GM19238 (cell line): Measurements from ENCODE around the gene SHROOM3.

Experiments
- DNase-seq: peaks from one replicate; pipeline ENCODE4 v3.0.0; 2011; ENCODE audit warnings: low spot score; ENCODE audit not compliant: insufficient read length

The SHROOM3 gene

DNA sequence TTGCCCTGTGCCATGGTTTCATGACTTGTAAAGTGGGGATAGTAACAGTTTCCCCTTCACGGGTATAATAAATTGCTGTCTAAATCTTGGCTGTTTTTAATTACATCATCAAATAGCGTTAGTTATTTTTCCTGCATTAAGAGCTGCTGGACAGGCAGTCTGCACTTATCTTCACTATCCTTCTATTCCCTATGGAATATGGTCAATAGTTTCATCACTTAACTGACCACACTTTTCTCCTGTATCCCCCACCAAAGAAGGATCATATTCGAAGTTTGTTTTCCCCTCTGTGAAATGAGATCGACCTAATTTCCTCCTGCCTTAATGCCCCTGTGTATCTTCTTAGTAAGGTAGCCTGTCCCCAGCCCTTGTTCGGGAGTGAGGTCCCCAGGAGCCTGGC is 133.2 kb downstream of the SHROOM3 start:
- DNase-seq, result no peak

DNA sequence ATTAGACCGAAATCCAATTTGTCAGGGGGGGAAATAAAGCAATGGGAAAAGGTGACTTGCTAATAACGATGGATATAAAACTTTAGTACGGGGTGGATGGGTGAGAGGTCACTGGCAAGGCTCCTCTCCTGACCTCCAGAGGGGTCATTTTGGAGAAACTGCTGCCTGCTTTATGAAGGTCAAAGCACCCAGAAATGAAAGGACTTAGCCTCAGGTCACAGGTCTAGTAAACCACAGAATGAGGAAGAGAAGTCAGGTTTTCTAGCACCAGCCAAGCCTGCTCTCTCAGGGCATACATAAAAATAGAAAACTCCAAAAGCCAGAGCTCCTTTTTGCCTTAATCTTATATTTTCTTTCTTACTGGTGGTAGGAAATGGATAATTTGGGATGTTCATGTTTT is 134.2 kb downstream of the SHROOM3 start:
- no peak for DNase-seq

DNA sequence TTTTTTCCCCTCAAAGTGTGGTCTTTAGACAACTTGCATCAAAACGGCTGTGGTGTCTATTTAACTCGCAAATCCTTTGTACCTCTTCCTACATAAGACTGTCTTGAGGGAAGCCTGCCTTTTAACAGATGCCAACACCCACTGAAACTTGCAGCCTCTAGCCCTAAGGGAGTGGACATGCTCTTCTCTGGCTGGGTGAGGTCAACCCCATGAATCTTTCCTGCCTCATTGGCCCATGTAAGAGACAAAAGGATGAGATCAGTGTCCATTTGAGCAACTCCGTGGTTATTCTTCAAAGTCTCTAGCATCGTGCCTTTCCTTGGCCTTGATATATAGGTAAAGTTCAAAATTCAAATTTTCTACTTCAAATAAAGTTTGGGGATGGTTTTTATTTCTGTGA is 134.7 kb downstream of the SHROOM3 start:
- DNase-seq, result no peak

DNA sequence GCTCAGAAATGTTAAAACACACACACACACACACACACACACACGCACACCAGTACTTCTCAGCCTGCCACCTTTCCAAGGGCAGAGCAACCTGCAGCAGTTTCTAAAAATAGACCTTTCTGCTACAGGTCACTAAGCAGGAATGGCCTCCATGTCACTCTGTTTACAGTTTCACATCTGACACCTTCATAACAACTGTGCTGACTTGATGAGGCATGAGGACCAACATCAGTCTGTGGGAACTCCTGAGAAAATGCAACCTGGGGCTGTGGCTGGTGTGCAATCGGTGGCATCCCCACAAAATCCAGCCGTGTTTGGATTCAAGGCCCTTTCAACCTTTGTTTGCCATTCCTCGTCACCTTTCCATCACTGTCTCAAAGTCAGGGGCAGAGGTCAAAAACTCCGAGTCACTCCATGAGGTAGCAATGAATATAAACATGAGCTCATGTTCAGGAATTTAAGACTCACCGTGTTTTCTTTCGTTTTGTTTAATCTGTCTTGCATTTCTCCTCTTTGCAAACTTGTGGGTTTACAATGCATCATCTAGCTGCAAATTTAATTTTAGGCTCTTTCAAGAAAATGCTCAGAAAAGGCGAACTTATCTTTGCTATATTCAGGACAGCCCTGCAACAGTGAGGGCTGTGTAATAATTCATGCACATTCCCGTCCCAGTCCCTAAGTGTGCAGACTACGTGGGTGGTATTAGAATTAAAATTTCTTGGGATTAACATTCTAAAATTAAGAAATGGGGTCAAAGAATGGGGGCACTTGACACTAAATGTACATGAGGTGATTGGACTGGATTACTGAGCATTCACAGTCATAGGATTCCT is 135.3 kb downstream of the SHROOM3 start:
- no peak for DNase-seq

DNA sequence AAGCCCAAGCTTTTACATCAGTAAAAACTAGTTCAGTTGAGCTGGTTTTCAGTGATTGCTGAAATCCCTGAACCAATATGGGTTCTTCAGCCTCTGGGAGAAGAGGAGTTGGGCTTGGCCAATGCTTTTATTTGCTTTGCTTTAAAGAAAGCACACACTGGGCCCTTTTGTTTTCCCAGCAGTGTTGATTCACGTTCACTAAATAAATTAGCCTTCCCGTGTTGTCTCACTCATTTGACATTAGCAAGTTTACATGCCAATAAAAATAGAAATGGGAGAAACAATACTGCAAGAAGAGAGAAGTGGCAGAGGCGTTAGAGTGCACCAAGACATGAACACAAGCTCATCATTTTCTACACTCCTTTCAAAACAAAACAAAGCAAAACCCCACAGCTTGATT is 136.2 kb downstream of the SHROOM3 start:
- no peak for DNase-seq

DNA sequence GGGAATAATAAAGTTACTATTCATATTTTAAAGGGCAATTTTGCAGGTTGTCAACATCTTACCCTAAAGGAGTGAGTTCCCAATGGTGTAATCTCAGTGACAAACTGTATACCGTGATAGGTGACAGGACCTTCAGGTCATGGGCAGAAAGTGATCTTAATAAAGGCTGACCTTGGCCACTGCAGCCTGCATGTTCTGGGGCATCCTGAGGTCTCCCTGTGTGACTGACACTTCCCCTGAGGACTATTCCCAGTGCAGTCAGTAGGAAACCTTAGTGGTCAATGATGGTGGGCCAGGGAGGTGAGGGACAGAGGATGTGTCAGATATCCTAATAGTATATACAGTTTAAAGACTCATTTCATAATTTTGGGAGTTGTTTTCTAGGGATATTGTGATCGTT is 137.2 kb downstream of the SHROOM3 start:
- DNase-seq, result no peak

DNA sequence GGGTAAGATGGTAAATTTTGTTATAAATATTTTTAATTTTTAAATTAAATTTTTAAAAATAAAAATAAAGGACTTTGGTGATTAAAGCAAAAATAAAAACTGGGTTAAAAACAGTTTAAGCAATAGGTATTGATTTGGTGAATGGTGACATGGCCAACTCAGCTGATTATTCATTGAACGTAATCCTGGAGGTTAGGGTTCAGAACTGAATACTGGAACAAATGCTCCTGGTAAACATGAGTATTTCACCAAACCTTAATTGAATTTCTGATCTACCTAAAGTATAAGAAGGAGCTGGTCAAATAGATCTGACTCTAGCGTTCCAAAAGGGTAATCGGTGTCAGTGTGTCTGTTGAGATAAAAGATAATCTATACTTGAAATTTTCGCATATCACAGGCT is 141.8 kb downstream of the SHROOM3 start:
- DNase-seq, result no peak

DNA sequence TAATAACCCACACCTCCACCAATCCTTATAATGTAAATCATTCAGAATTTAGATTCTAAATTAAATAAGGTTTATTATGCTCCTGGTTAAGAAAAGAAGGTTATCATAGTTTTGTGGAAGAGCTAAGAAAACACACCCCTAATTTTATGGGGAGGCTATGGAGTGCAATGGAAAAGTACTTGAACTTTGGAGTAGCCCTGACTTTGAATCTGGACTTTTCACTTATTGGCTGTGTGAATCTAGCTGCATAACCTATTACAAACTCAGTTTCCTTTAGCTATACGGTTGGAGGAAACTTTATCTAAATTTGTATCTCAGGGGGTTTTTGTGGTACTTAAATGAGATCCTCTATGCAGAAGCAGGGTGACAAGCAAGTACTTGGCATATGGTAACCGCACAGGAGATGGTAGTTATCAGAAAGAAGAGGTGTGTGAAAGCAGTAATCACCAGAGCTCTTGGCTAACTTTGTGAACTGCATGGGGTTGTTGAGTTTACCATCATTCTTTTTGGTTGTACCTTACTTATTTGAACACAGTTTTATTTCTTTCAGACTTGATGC is 143.1 kb downstream of the SHROOM3 start:
- no peak for DNase-seq

DNA sequence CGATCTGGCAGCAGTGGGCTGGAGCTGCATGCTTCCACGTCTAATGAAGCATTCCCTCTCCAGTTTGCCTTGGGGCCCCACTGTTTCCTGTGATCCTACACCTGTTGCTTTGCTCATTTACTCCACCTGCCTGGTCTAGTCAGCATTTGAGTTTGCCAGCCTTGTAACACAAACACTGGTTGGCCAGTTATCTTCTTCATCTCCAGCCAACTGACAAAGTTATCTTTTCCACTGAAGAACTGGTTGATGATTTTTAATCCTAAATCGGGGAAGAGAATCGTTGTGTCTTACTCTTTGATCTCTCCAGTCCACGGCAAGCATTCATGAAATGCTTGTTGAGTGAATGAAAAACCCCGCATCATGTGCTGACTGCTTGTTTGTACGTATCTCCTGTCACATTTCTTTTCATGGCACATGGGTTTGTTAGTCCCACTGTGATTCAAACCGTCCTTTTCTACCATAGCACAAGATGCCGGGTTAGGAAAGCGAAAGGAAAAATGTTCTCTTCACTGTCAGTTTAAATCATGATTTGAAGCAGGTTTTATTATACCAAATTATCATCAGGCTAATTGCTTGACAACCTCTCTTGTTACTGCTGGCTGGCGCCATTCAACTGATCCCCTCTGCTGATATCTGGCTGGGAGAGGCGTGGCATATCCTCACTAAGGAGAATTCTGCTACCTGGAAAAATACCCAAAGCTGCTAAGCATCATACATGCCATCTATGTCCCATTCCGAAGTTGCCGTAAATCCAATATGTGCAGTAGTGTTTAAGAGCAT is 144.8 kb downstream of the SHROOM3 start:
- no peak for DNase-seq

DNA sequence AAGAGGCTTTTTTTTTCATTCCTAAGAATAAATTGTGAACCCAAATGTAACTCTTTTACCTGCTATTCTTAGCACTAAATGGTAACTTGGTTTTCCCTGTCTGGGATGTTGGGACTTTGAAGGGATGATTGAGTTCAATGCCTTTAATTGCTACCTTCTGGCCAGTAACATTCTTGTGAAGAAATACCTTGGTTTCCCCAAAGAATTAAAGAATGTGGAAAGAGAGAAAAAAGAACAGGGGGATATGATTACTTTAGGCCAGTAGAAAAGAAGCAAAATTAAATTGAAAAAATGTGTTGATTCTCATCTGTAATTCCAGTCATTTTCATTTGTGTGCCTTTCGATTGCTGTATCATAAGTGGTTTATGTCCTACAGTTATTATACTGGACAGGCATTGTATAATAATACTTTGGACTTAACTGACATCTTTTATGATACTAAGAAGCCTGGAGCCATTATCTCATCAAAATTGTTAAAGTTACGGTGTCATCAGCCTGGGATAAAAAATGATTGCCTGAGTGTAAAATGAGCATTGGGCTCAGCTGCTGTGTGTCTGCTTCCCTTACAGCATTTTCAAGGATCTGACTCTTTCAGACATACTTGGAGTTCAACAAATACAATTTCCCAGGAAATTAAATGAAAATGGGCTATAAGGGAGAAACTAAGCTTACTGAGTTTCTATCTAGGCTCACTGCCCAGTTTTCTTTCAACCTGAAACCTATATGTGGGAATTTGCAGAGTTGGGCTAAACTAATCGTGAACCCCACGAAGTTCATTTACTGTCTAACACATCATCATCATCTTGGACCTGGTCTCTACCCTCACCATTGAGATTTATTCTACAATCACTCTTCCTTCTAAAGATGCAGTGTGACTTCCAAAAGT is 146.3 kb downstream of the SHROOM3 start:
- no peak for DNase-seq

DNA sequence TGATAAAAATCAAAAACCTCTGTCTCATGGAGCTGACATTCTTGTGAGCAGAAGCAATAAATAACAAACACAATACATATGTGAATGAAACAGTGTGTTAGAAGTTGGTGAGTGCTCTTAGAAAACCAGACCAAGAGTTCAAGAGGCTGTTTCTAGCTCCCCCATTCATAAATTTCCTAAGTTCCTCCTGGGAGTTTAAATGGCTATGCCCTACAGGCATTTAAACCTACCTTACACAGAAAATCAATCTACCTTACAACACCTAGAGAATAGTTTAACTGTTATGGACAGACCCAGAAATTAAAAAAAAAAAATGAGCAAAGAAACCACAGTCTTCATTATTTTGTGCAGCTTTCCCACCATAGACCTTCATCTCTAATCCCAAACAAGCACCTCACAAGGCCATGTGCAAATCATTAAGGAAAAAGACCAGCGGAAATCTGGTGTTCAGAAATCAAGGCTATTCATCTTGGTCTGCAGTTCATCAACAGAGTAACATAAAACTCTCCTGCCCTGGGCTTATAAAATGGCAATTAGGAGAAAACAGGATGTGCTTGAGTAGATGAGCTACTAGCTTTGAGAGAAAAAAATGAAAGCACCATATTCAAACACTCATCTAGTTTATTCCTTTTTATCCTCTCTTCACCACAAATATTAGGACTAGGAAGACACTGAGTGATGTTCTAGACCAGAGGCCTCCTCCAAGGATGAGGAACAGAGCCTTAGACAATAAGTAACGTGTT is 147.2 kb downstream of the SHROOM3 start:
- DNase-seq, result no peak

DNA sequence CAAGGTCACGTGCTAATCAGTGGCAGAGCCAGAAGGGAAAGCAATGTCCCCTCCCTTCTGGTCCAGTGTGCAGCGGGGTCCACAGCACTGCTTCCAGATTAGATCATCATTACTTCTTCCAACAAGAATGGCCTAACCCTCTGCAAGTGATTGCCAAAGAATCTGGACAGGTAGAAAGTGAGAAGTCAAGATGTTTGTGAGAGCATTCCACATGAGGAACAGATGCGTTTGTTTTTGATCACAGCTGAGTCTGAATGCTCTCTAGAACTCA is 147.7 kb downstream of the SHROOM3 start:
- no peak for DNase-seq

DNA sequence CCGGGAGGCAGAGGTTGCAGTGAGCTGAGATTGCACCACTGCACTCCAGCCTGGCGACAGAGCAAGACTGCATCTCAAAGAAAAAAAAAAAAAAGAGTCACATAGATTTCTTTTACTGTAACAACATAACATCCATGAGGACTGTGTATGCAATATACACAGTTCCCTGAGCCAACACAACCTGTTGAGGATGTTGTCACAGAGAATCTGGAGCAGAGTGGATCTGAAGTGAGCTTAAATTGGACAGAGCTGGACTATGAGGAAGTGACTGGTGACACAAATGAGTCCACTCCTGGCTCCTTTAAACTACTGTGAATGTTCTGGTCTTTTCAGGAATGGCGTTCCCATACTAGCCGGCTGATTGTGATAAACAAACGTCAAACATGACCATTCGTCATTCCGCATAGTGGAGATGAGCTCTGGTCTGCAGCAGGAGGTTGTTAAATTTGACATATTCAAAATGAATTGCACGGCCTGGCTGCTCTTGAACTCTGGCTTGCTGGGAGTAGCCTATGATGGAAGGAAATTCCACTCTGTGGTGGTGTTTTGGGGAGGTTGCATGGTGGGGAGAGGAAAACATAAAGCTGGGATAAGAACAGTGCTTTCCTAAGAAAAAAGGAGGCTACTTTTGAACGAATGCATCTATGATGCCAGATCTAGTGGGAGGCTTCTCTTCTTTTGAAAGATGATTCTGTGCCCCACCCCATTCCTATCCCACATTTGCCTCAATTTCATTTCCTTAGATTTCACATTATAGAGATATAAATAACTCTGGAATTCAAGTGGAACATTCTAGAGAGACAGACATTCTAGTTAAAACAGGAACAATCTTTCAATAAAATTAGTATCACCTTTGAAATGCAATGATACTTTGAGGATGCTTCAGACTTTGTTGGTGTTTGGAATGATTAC is 149.5 kb downstream of the SHROOM3 start:
- DNase-seq, result no peak

DNA sequence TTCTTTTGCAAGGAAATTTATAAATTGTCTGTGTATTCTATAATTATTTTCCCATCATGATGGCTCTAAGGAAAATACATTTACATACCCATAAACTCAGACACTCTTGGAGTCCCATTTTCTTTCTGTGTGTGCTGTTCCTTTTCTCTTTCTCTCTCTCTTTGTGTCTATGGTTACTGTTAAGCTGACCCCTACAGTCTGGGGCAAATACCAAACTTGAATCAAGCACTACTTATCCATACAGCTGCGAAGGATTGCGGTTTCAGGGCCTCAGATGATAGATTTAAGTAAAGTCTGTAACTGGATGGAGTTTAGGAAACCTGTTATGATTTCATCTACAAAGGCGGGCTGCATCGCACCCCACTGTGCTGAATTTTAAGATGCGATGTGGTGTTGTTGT is 150.2 kb downstream of the SHROOM3 start:
- no peak for DNase-seq

DNA sequence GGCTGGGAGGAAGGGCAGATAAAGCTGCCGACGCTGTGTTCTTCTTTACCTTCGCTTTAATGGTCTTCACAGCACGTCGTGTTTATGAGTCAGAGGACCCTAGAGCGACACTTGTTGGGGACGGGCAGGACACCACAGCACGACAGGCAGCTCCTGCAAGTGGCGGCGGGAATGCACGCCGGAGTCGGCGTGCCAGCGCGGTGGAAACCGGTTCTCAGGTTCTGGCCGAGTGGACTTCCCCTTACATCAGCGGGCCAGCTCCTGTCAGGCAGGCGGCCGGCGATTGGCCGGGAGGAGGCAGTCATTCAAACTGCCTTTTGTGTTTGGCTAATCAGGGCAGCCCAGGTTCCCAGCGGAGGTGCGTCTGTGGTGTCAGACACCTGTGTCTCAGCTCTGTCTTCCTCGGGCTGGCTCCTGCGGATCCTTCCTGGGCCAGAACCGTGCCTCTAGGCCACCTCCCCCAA is 150.9 kb downstream of the SHROOM3 start:
- peak; percentile 30 for DNase-seq

DNA sequence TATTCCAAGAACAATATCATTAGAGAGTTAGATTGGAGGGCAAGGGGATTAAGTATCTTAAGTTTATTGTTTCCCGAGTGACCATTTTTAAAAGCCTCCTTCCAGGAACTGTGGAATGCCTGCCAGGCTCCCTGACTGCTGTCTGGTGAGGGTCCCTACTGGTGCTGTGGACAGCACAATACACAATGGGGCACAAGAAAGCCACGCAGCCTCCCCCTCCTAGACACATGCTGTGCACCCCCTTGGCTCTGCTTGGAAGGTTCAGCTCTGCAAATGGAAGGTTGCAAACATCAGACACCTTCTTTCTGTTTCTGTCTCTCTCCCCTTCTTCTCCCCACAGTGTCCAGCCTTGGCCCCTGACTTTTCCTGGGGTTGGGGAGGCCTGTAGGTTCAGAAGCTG is 153.2 kb downstream of the SHROOM3 start:
- no peak for DNase-seq

DNA sequence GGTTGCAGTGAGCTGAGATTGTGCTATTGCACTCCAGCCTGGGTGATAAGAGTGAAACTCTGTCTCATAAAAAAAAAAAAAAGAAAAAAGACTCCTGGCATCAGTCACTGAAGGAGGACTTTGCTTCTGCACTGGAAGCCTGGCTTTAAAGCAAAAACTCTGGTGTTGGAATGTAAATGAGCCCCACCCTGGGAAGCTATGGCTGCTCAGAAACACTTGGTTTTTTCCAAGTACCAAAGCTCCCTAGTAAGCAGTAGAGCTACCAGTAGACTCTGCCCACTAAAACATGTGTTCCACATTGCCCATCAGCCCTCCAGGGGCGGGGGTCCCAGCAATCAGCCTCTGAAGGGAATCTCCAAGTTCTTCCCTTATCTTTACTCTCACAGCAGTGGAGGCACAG is 154.4 kb downstream of the SHROOM3 start:
- no peak for DNase-seq

DNA sequence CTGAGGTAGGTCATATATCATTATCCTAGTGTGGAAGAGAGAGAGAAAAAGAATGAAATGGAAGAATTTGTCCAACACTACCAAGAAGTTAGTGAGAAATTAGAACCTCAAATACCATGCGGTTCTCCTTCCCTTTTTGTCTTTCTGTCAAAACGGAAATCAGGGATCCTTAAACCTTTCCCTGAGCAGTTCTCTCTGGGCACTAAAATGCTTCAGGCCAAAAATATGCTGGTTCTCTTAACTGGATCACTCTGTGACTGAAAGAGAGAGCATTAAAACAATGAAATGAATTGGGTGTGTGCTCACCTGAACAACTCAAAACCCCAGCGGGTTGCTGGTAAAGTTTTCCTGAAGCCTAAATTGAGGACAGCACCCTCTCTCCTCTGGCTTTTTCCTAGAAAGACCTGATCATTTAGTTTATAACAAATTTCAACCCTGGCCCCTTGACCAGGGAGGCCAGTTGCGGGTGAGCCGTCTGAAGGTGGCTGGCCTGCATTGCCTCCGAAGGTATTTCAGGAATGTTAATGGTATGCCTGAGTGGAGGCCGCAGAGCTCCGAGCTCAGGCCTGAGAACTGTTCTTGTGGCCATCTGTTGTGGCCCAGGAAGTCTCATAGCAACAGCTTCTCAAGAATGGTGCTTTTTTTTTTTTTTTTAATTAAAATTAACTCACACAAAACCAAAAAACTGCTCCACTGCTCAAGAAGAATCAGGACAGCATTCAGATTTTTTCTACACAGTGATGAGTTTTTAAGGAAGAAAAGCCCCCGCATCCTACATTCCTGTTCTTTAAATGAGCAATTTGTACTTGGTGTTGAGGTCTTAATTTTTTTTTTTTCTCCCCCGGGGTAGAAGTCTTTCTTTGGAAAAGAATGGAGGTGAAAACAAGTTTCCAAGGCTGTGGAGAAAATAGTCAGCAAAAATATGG is 155.1 kb downstream of the SHROOM3 start:
- no peak for DNase-seq

DNA sequence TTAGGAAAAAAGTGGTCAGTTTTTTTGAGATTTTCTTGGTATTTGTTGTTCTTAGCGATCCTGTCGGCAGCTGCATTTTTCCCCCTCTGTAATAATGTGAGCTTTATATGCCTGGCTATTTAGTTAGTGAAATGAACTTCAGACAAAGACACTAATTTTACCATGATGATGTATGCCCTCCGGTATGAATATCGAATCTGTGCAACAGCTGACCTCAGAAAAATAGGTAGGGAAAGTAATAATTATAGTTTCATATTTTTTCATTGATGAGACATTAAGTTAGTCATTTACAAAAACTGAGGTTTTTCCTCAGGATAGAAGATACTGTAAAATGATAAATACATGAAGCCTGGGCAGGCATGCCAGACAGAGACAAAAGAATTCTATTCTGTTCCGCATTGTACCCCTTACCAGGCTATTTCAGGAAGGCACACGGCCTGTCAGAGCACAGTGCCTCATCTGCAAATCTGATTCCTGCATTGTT is 155.8 kb downstream of the SHROOM3 start:
- DNase-seq, result no peak
